ENCODE measurements around the gene SLN.

DNA sequence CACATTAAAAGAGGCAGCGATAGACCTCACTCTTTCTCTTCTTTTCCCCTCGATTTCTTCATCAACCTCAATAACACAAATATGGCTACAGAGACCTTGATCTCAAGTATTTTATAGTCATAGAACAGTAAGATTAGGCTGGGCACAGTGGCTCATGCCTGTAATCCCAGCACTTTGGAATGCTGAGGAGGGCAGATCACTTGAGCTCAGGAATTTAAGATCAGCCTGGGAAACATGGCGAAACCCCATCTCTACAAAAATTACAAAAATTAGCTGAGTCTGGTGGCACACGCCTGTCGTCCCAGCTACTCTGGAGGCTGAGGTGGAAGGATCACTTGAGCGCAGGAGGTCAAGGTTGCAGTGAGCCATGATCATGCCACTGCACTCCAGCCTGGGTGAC lies 14.6 kb downstream of the SLN start:
- TF ChIP-seq, protein P1, sequence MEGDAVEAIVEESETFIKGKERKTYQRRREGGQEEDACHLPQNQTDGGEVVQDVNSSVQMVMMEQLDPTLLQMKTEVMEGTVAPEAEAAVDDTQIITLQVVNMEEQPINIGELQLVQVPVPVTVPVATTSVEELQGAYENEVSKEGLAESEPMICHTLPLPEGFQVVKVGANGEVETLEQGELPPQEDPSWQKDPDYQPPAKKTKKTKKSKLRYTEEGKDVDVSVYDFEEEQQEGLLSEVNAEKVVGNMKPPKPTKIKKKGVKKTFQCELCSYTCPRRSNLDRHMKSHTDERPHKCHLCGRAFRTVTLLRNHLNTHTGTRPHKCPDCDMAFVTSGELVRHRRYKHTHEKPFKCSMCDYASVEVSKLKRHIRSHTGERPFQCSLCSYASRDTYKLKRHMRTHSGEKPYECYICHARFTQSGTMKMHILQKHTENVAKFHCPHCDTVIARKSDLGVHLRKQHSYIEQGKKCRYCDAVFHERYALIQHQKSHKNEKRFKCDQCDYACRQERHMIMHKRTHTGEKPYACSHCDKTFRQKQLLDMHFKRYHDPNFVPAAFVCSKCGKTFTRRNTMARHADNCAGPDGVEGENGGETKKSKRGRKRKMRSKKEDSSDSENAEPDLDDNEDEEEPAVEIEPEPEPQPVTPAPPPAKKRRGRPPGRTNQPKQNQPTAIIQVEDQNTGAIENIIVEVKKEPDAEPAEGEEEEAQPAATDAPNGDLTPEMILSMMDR (conservative IDR thresholded peaks at IDR 0.05; ENCODE audit: low read length) = no peak
- no peak for TF ChIP-seq EZH2phosphoT487 (IDR thresholded peaks at IDR 0.05; ENCODE audit: borderline replicate concordance)

Data from Loucy (cell line).